Measurements from ENCODE around the gene MRPL14.

DNA sequence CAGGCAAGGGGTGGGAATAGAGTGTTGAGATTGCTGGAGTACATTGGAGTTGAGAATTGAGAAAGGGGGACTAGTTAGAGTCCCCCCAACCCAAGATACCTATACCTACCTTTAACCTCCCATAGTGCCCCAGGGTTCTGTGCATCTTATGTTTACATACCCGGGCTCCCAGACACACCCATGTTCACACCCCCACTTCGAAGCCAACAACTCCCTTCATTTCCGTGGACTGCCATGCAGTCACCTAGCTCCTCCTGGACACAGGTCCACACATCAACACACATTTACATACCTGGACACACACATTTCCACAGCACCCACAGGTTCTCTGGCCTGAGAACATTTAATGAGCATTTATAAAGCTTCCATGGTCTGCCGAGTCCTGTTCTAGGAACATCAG is 5.2 kb upstream of the MRPL14 start:
- TF ChIP-seq, protein P1, sequence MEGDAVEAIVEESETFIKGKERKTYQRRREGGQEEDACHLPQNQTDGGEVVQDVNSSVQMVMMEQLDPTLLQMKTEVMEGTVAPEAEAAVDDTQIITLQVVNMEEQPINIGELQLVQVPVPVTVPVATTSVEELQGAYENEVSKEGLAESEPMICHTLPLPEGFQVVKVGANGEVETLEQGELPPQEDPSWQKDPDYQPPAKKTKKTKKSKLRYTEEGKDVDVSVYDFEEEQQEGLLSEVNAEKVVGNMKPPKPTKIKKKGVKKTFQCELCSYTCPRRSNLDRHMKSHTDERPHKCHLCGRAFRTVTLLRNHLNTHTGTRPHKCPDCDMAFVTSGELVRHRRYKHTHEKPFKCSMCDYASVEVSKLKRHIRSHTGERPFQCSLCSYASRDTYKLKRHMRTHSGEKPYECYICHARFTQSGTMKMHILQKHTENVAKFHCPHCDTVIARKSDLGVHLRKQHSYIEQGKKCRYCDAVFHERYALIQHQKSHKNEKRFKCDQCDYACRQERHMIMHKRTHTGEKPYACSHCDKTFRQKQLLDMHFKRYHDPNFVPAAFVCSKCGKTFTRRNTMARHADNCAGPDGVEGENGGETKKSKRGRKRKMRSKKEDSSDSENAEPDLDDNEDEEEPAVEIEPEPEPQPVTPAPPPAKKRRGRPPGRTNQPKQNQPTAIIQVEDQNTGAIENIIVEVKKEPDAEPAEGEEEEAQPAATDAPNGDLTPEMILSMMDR (IDR thresholded peaks at IDR 0.05; ENCODE audit: low read depth, low read length, poor library complexity, severe bottlenecking): no peak
- TF ChIP-seq EZH2phosphoT487 (IDR thresholded peaks at IDR 0.05; ENCODE audit: borderline replicate concordance, low read length): no peak
